ENCODE results near the gene PCSK5.

DNA sequence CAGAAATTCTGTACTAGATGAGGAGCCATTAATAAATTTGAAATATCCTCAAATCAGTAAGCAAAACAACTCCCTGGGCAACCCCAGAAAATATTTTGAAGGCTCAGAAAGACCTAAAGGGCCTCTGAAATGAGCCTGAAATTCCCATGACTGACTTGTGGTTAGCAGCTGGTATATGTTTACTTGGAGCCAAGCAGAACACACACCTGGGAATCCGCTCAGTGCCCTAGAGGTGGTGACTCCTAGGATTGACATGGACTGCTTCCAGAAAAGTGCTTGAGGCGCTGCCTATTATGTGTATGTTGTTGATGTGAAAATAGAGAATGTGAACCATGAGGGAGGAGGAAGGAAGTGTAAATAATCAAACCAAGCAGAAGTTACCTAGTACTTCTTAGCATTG is 489.0 kb downstream of the PCSK5 start:
- TF ChIP-seq, protein P1, sequence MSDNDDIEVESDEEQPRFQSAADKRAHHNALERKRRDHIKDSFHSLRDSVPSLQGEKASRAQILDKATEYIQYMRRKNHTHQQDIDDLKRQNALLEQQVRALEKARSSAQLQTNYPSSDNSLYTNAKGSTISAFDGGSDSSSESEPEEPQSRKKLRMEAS (IDR thresholded peaks at IDR 0.05), result no peak
- TF ChIP-seq USF1 (IDR thresholded peaks at IDR 0.05), result no peak
- no peak for TF ChIP-seq EP300 (IDR thresholded peaks at IDR 0.05; ENCODE audit: borderline replicate concordance)
- TF ChIP-seq ZBTB7A (IDR thresholded peaks at IDR 0.05; ENCODE audit: low read depth), result no peak
- no peak for TF ChIP-seq YY1 (IDR thresholded peaks at IDR 0.05; ENCODE audit: low read depth)
- TF ChIP-seq EGR1 (IDR thresholded peaks at IDR 0.05), result no peak
- no peak for TF ChIP-seq REST (IDR thresholded peaks at IDR 0.05; ENCODE audit: low read depth)
- TF ChIP-seq CREB1 (IDR thresholded peaks at IDR 0.05; ENCODE audit: low read depth), result no peak

All from Ishikawa (cell line).